Measurements from ENCODE around the gene SLC25A1.
"Not testable (repeated sequence)": the region's sequence is repeated elsewhere in the genome, so short reads cannot be mapped to it uniquely, and the experiment has no call there.

SLC25A1 gene

DNA sequence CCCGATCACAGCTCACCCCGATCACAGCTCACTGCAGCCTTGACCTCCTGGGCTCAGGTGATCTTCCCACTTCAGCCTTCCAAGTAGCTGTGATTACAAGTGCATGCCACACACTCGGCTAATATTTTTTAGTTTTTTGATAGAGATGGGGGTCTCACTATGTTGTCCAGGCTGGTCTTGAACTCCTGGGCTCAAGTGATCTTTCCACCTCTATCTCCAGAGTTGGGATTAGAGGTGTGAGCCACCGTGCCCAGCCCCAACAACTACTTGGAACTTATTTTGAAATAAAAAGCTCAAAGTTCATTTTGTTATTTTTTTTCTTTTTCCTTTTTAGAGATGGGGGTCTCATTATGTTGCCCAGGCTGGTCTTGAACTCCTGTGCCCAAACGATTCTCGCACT, 27.8 kb upstream of the SLC25A1 start:
- no peak for DNase-seq (ENCODE audit: low read depth in 2 of 2)

DNA sequence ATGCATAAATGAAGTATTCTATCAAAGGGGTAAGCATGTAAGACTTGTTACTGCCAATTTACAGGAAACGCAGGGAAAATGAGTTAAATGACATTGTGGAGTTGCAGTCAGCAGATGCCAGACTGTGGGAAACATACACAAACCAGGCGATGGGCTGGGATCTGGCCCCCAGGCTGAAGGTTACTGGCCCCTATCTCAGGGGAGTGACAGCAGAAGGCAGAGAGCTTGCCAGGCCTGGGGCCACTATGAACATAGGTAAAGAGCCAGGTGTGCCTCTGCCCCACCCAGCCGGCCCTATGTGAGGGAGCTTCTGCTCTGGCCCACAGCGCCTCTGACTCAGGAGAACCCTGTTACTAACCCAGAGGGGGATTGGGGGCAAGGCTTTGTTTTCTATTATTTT, 26.1 kb upstream of the SLC25A1 start:
- DNase-seq (ENCODE audit: low read depth in 2 of 2): no peak

DNA sequence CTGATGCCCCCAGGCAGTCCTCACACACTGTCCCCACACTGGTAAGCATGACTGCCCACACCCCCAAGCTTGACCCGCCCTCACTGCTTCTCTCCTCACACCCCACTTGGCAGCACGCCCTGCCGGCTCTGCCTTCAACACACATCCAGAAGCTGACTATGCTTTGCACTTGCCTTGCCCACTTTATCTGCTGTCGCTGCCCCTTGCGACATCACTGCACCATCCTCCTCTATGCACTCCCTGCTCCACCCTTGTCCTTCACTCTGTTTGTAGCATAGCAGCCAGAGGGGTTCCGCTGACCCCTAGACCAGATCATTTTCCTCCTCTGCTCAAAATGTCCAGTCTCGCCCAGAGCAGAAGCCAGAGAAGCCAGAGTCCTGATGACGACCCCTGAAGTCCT, 25.3 kb upstream of the SLC25A1 start:
- DNase-seq (ENCODE audit: low read depth in 2 of 2): no peak

DNA sequence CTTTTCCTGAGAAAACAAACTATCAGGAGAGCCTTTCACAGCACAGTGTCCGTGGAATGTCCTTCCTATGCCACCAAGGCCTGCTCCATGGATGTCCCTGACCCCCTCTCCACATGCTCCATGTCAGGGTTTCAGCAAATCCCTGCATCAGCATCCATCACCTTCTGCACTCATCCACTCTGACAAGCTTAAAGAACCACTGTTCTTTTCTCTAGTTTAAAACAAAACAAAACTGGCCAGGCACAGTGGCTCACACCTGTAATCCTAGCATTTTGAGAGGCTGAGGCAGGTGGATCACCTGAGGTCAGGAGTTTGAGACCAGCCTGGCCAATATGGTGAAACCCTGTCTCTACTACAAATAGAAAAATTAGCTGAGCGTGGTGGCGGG, 24.3 kb upstream of the SLC25A1 start:
- not testable (repeated sequence) for DNase-seq (ENCODE audit: low read depth in 2 of 2)

DNA sequence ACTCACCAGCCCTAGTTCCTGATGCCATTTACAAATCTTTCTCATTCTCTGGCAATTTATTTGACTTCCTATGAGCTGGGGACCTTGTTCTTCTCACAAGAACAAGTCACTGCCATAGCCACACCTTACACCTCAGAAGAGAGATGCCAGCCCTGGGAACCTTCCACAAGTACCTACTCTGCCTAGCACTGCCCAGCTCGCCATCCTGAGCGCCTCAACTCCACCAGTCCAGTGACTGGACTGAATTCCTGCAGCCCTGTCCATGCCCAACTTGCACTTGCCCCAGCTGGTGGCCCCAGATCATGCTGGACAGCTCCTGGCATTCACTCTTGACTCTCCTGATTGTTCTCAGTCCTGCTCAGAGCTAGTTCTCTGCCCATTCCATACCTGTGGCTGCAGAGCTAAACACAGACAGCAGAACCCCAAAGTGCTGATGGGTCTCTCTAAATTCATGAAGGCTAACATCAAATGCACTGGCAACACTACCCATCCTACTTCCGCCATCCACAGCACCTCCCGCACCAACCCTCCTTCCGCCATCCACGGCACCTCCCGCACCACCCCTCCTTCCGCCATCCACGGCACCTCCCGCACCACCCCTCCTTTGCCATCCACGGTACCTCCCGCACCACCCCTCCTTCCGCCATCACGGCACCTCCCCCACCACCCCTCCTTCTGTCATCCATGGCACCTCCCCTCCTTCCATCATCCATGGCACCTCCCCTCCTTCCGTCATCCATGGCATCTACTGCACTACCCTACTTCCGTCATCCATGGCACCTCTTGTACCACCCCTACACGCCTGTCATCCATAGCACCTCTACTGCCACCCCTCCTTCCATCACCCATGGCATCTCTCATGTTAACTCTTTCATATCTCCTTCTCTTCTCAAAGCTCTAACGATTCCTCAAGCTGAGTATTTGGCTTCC, 23.6 kb upstream of the SLC25A1 start:
- no peak for DNase-seq (ENCODE audit: low read depth in 2 of 2)

DNA sequence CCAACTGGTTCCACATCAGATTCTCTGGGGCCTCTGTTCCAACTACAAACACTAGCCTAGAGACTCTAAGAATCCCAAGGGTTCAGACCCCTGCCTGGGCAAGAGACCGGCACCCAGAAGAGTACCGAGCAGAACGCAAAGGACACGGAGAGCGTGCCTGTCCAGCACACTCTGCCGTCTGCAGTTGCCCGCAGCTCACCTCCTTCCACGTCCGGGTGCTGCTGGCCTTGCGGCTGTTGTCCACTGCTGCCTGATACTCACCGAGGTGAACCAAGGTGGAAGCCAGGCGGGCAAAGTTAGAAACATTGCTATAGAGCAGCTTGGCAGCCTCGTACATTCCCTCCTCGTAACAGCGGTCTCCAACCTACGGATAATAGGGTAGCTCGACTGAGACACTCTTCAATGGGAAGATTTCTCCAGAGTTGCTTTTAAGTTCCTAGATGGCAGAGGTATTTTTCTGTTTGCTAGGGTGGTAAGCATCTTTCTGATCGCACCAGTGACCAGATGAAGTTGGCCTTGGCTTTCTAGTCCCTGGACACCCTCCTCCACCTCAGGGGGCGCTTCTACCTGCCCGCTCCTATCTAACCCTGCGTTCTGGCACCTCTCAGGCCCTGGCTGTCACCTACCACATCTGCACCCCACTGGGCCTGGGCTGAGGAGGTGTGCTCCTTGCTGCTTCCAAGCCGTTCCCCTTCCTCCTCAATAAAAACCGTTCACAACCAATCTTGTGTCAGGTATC, 22.8 kb upstream of the SLC25A1 start:
- no peak for DNase-seq (ENCODE audit: low read depth in 2 of 2)

DNA sequence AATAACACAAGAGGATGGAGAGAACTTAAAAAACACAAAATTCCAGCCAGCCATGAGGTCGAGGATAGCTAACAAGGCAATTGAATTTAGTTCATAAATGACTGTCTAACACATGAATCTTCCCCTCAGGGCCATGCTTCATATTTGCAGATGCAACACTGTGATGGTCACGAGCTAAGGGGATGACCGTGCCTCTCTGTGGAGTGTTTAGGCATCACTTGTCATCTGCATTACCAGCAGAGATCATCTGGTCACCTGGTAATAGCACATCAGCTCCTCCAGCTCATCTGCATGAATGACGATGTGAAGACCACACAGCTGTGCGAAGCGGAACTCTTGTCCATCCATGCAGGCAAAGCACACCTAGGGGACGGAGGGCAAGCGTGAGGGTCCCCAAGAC, 20.9 kb upstream of the SLC25A1 start:
- DNase-seq (ENCODE audit: low read depth in 2 of 2): no peak

DNA sequence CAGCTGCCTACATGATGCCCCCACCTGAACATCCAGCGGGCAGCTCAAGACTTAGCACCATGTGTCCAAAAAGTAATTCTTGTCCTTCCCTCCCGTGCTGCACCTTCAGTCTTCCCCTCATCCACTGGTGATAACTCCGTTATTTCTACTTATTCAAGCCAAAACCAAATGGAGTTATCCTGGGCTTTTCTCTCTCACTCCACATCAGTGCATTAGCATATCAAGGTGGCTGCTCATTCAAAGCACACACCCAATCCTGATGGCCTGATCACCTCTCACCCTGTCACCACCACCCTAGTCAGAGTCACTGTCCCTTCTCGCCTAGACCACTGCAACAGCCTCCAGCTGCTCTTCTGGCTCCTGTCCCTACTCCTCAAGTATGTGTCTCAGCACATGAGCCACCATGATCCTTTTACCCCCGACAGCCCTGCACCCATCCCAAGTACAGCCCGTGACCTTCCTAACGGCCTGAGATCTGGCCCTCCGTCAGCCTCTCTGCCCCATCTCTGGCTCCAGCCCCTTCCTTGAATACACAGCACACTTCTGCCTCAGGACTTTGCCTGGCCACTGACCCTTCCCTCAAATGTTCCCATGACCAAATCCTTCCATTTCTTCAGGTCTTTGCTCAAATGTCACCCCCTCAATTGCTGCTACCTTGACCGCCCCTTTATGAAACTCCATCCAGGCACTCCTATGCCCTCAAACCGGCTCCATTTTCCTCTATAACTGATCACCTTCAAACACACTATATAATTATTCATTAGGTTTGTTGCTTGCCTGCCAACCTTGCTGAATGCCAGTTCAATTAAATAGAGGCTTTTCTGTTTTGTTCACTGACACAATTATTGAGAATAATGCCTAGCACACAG, 19.7 kb upstream of the SLC25A1 start:
- no peak for DNase-seq (ENCODE audit: low read depth in 2 of 2)

DNA sequence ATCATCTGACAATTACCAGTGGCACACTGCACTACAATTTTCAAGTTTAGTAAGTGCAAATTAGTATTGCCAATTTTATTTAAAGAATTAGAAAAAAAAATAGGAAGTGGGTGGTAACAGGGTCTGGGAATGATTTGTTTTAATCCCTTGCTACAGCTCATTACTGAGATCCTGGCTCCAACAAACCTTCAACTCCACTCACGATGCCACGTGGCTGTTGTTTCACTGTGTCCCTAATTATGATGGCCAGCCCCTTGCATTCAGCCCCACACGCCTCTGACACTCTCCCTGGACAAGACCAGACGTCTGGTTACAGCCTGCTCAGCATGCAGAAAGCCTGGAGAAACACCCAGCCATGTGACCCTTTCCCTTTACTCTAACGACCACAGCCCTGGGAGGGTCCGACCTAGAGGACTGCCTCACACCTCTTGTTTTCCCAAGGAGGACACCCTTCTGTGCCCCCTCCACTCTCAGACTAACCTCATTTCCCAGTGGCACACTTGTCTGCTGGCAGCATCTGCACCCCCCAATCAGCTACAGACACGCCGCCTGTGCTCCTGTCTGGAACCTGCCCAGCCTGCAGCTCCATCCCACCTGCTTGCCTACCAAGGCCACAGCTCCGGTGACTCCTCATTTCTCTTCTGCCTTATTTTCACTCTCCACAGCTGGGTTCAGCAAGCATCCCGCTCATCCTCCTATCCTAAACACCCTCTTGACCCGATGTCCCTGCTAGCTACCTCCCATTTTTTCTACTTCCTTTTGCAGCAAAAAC, 18.5 kb upstream of the SLC25A1 start:
- DNase-seq (ENCODE audit: low read depth in 2 of 2): no peak

DNA sequence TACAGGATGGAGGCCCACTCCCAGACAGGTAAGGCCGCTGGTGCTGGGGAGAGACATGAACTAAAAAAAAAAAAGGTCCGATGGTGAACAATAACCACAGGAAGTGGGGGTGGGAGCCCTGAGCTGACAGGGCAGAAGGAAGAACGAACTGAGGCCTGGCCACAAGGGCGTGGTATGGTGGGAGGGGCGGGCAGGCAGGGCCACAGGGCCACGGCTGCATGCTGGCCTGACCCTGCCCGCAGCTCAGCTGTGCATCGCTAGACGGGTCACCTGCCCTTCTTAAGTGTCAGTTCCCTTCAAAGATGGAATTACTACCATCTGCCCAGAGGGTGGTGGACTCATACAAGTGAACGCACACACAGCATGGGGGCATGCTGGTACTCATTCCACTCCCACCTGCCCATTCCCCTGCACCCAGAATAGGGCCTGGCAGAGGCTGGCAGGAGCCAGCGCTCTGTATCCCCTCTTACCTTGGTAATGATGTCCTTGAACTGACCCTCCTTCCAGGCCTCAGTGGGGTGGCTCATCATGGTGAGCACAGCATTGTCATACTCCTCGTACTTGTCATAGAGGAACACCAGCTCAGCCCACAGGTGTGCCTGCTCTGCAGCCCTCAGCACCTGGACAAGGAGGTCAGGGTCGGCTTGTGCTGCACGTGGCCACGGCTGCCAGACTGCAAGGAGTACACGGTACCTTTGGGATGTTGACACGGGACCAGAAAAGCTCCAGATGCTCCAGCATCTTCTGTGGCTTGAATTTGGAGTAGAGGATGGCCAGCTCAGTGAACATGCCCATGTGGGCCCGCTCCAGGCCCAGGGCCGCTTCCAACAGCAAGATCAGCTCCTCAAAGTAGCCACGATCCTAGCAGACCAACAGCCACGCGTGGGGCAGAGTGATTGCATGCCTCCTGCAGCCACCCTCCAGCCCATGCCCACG, 17.5 kb upstream of the SLC25A1 start:
- no peak for DNase-seq (ENCODE audit: low read depth in 2 of 2)

DNA sequence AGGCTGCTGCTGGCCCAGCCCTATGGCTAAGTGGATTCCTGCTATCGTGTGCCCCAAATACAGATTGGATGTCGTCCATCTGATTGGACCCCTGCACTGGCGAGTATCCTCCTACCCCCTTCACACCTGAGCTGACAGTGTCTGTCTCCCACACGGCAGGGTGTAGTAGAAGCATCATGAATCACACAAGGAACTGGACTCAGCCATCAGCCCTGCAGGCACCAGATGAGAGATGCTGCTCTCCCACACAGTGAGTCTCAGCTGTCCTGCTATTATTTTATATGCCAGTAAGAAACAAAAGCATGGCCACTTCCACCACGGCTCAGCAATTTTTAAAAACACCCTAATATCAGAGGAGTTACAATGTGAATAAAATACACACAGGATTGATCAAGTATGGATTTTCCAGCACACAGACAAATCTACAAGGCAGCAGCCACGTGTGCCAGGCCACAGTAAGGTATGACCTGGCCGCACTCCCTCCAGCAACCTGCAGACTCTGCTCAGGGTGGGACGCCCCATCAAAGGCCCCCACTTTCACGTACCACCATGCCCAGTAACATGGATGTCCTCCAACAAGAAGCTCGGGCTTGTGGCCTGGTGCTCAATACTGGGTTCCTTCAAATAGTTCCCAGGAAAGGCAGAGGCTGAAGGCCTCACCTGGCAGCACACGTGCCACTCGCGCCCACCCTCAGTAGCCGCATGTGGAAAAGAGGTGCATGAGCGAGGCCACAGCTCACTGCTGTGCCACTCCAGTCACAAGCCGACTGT, 16.4 kb upstream of the SLC25A1 start:
- DNase-seq (ENCODE audit: low read depth in 2 of 2): no peak

DNA sequence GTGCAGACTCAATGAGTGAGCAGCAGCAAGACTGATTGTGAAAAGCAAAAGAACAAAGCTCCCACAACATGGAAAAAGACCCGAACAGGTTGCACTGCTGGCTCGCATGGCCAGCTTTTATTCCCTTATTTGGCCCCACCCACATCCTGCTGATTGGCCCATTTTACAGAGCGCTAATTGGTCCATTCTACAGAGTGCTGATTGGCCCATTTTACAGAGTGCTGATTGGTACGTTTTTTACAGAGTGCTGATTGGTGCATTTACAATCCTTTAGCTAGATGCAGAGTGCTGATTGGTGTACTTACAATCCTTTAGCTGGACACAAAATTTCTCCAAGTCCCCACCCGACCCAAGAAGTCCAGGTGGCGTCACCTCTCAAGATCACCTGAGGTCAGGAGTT, 15.3 kb upstream of the SLC25A1 start:
- no peak for DNase-seq (ENCODE audit: low read depth in 2 of 2)

DNA sequence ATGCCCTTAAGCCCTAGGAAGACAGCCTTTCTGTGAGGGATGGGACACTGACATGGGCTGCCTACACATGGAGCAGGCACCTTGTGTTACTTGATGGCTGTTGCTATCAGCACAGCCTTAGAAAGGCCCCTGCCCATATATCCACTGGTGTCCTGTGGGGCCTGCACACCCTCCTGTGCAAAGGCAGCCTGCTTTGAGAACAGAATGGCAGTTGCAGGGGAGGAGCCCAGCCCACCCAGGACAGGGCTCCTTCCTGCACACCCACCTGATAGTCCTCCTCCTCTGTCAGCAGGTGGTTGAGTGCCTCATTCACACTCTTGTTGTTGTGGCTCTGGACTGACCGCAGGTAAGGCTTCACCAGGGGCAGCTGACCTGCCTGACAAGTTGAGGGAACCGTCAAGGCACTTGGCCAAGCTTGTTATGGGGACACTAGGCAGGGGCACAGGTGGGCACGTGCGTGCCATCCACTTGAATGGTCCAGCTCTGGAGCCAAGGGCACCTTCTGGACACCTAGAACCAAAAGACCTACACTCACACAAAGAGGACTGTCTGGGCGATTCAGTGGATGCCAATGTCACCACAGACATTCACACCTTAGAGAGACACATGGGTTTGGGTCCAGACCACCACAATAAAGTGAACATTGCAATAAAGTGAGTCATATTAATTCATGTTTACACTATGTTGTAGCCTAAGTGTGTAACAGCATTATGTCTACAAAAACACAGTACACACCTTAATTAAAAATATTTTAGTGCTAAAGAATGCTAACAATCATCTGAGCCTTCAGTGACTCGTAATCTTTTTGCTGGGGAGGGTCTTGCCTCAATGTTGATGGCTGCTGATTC, 9.4 kb upstream of the SLC25A1 start:
- no peak for DNase-seq (ENCODE audit: low read depth in 2 of 2)

DNA sequence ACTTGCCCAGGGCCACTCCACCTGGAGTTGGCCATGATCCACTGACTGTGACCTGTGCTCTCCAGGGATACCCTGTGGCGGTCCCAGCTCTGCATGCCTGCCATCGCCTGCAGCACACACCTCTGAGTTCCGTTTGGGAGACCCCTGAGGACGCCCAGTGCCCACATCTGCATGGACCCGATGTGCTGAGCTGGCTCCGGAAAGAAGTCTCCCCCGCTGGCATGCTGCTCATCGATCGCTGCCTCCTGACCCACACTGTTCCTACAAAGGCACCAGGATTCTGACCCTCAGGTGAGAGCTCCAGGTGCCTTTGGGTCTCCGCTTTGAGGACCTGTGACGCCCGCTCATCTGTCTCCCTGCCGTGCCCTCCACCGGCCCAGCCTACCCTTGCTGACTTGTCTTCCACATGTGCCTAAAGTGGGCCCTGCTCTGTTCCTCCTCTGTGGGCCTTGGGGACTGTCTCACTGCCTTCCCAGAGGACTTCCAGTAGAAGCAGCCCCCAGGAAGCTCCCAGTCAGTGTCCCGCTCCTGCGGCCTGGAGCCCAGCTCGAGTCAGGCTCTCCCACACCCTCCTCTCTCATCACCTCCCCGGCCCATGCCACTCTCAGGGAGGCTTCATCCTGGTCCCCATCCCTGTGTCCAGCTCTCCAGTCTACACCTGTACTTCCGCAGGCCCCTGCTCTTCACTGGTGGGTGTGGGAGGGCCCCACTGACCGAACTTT, 5.9 kb upstream of the SLC25A1 start:
- DNase-seq (ENCODE audit: low read depth in 2 of 2): no peak

DNA sequence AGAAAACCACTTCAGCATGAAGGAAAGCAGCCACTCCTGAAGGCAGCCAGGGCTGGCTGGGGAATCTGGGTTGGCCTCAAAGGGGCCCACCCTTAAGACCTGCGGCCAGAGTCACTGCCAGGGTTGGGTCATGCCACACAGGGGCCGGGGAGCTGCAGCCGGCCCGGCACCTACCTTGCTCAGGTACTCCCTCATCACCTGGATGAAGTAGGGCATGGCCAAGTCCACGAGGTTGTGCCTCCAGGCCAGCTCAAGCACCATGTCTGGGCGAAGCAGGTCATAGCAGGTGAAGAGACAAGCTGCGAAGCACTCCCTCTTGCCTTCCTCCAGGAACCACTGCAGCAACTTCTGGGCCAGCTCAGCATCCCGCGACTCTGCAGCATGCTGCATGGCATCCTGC, 4.7 kb upstream of the SLC25A1 start:
- DNase-seq (ENCODE audit: low read depth in 2 of 2): no peak

DNA sequence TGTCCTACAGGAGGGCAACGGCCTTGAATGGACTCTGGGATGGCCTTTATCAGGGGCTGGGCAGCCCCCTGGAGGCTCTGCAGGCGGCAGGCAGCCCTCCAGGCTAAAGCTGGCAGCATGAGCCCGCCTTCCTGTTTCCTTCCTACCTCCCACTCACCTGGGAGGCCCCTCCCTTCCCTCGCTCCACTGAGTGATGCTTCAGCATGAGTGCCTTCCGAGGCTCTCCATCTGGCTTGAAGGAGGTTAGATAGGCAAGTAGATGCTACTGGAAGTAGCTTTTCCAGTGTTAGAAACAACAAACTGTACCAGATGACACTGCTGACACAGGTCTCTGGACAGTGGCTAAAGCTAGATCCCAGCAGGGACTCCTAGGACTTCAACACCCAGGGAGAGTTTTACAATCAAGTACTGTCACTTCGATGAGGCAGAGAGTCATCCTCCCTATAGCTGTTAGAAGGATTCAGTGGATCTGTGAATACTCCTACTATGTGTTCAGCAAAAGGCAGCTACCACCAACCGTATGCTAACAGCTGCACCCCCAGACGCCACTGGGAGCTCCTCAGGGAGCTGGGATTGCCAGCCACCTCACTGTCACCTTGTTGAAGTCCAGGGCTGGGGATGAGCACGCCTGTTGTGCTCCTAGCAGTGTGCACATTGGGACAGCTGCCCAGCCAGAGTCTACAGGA, 4.1 kb upstream of the SLC25A1 start:
- DNase-seq (ENCODE audit: low read depth in 2 of 2): no peak

DNA sequence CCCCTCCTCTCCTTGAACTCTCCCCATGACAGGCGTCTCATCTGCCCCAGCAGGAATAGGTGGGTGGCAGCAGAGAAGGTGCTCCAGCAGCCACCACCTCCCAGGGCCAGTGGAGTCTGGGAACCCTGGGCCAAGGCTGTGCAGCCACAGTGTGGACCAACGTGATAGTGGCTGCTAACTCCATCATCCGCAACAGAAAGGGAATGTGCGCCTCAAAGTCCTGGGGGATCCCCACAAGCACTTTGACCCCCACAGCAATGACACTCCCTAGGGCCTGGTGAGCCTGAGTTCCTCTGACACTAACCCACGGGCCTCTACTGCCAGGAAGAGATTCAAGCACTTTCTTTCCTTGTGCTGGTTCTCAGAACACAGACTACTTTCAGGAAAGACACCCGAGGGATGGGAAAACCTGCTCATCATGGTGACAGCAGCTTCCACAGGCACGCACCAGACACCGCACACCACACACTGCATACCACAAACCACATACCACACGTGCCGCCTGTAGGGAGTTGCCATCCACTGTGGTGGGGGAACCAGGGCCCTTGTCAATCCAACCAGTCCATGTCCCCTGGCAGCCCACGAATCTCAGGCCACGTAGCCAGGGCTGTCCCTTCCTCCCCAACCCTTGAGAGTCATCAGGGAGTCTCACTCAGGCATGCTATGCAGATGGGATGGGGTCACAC, 3.4 kb upstream of the SLC25A1 start:
- no peak for DNase-seq (ENCODE audit: low read depth in 2 of 2)
